ENCODE data around the gene SEMA4B.
"Not testable (repeated sequence)": the region's sequence is repeated elsewhere in the genome, so short reads cannot be mapped to it uniquely, and the experiment has no call there.

SEMA4B gene

DNA sequence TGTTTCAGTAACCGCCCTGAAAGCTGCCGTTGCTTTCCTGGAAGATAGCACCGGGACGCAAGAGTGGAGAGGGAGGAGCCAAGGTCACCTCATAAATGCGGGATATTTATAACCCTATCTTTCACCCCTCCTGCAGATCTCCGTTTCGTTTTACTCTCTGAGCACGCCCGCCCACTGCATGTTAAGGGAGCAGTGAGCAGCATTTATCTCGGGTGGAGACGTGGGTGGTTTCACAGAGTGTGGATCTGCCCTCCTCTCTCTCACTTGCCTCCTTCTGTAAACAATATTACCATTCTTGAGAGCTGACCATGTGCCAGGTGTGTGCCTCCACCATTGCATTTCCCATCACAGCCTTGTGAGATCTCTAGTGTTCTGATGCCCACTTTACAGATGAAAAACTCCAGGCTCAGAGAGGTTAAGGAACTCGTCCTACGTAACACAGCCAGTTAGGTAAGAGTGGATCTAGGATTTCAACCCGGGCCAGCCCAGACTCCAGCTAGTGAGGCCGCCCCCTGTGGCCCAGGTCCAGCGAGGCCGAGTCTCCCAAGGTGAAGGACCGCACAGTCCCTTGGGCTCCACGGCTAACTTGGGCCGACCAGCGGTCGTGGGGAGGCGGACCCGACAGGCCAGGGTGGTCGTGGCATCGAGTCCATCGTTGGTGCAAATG, 16.9 kb upstream of the SEMA4B start:
- DNase-seq: no peak

- peak; percentile 37 for DNase-seq
Measured at GRCh38 chr15:90184786-90185704, 16.1 kb upstream of the SEMA4B start.

DNA sequence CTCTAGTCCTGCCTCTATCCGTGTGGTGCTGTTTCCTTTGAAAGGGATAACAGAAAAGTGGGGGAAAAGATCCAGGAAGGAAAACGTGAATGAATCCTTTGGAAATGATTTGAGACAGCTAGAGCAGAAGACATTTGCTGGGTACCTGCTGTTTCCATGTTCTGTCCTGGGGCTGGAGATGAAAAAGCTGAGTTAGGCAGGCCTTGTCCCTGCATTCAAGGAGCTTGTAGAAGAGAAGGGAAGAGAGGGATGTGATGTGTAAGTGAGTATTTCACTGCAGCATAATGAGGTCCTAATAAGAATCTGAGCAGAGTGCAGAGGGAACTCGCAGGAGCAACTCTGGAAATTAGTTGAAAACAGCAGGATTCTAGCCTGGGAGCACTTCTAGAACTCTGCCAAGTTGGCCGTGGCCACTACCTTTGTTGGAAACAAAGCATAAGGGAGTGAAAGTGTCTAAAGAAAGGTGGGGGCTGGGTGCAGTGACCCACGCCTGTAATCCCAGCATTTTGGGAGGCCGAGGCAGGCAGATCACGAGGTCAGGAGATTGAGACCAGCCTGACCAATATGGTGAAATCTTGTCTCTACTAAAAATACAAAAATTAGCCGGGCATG, 13.8 kb upstream of the SEMA4B start:
- no peak for DNase-seq

- not testable (repeated sequence) for DNase-seq
Measured at GRCh38 chr15:90188065-90188464, 13.1 kb upstream of the SEMA4B start.

DNA sequence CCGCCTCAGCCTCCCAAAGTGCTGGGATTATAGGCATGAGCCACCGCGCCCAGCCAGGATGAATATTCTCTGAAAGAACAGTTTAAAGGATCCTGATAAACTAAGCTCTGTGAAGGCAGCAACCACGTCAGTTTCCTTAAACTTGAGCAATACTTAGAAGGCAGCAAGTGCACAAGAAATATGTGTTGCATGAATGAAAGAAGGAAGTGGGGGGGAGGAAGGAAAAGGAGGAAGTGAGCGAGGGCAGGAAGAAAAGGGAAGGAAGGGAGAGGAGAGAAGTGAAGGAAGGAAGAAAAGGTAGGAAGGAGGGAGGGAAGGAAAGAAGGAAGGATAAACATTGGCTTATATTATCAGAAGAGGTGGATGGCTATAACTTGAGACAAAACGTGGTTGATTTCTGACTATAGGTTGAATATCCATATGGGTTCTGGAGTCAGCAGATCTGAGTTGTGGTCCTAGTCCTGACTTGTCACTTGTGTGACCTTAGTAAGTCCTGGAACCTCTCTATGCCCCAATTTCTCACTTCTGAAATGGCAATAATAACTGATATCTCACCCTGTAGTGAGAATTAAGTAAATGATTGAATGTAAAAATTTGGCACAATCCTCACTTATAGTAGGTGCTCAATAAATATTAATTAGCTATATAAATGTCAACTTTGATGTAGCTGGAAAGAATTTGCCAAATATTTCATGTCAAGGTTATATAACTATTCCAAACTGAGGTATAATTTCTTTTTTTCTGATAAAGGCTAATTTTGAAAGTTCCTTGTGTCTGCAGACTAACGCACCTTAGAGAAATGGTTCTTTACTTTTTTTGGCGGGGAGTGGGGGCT, 12.0 kb upstream of the SEMA4B start:
- DNase-seq: no peak

- no peak for DNase-seq
Measured at GRCh38 chr15:90189781-90190467, 11.2 kb upstream of the SEMA4B start.

DNA sequence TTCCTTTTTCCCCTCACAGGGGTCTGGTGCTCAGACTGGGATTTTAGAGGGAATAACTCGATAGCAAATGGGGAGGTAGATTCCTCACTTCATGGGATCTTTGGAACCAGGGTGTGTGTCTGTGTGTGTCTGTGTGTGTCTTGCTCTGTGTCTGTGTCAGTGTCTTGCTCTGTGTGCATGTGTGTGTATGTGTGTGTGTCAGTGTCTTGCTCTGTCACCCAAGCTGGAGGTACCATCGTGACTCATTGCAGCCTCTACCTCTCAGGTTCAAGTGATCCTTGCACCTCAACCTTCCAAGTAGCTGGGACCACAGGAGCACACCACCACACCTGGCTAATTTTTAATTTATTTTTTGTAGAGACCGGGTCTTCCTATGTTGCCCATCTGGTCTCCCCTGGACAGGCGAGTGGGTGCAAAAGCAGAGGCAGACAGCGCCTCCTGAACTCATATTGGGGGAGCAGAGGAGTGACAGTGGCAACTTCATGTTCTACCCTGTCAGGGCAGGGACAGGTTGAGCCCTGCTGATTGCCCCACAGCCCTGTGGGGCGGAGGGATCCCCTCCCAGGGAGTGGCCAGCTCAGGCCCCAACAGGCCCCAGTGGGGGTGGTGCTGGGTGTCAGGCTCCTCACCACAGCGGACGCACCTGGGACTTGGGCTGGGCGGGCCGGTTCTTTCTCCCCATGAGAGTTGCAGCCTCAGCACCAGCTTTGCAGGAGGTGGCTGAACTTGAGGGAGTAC, 10.4 kb upstream of the SEMA4B start:
- DNase-seq: no peak

DNA sequence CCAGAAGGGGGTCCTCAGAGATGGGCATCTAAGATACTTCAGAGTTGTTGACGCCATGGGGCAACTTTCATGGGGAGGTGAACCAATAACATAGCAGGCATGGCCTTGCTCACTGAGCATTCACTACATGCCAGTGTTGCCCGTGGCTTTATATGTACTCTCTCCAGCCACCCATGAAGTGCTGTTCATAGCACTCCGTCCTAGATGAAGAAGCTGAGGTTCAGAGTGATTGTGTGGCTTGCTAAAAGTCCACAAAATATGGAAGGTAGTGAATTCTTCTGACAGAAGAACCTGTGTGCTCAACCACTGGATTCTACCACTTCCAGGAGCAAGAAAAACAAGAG, 9.8 kb upstream of the SEMA4B start:
- no peak for DNase-seq

DNA sequence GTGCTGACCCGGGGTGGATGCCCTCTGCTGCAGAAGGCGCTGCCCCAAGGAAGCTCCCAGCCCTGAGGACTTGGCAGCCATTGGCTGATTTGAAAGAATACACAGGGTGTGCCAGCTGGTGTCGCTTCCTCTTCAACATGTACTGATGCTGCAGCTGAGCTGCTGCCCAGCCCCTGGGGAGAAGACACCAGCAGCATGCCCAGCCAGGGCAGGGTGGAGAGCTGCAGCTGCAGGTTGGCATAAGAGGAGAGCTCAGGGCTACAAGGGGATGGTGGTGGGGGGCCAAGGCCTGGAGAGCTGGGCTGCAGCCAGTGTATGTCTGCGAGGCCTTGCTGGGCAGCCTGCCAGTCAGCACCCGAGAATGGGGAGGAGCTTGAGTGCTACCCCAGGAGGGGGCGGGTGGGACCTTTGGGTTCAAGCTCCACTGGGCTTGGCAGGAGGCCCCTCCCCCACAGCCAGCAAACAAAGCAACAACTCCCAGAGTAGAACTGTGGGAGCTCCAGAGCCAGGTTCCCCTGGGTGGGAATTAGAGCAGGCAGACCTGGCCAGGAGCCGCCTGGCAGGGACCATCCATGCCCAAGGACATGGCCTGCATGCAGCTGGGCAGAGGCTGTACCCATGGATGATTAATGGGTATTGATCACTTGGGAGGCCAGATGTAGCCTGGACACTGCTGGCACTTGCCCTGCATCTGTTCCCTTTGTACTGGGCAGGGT, 9.2 kb upstream of the SEMA4B start:
- DNase-seq: peak; percentile 74

- DNase-seq: no peak
Measured at GRCh38 chr15:90192961-90193786, 8.0 kb upstream of the SEMA4B start.

- DNase-seq: no peak
Measured at GRCh38 chr15:90194655-90195054, 6.5 kb upstream of the SEMA4B start.

GRCh38 chr15:90200534-90201129, 498 bp upstream of the SEMA4B start:
- DNase-seq: no peak

GRCh38 chr15:90201944-90202375, 830 bp downstream of the SEMA4B start:
- DNase-seq: no peak

GRCh38 chr15:90202929-90203328, 1.8 kb downstream of the SEMA4B start:
- DNase-seq: no peak

- no peak for DNase-seq
Measured at GRCh38 chr15:90203473-90203872, 2.3 kb downstream of the SEMA4B start.

- DNase-seq: no peak
Measured at GRCh38 chr15:90203922-90204321, 2.8 kb downstream of the SEMA4B start.

GRCh38 chr15:90205050-90205848, 4.1 kb downstream of the SEMA4B start:
- peak; percentile 24 for DNase-seq

- no peak for DNase-seq
Measured at GRCh38 chr15:90205886-90206285, 4.8 kb downstream of the SEMA4B start.

GRCh38 chr15:90207252-90207651, 6.1 kb downstream of the SEMA4B start:
- no peak for DNase-seq
